ENCODE results near the gene NEUROG1.

GRCh38 chr5:135549413-135549812 lies 13.6 kb upstream of the NEUROG1 start:
- TF ChIP-seq CTCF (IDR thresholded peaks at IDR 0.05; ENCODE audit: low read length) (no peak), EZH2 (optimal IDR thresholded peaks at IDR 0.05; ENCODE audit: low read depth, low read length) (no peak)

Data from MM.1S (cell line).